ENCODE results near the gene GZMA.

Gene GZMA

GRCh38 chr5:55102348-55102747 is at the start of gene GZMA:
GZMA (plus strand) TSS chr5:55102646; CDS start chr5:55102683, 37 bp downstream.
- TF ChIP-seq, protein P1, sequence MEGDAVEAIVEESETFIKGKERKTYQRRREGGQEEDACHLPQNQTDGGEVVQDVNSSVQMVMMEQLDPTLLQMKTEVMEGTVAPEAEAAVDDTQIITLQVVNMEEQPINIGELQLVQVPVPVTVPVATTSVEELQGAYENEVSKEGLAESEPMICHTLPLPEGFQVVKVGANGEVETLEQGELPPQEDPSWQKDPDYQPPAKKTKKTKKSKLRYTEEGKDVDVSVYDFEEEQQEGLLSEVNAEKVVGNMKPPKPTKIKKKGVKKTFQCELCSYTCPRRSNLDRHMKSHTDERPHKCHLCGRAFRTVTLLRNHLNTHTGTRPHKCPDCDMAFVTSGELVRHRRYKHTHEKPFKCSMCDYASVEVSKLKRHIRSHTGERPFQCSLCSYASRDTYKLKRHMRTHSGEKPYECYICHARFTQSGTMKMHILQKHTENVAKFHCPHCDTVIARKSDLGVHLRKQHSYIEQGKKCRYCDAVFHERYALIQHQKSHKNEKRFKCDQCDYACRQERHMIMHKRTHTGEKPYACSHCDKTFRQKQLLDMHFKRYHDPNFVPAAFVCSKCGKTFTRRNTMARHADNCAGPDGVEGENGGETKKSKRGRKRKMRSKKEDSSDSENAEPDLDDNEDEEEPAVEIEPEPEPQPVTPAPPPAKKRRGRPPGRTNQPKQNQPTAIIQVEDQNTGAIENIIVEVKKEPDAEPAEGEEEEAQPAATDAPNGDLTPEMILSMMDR (IDR thresholded peaks at IDR 0.05; ENCODE audit: low read depth, low read length), result no peak
- no peak for DNase-seq (ENCODE audit: extremely low read depth, low read depth)

DNA sequence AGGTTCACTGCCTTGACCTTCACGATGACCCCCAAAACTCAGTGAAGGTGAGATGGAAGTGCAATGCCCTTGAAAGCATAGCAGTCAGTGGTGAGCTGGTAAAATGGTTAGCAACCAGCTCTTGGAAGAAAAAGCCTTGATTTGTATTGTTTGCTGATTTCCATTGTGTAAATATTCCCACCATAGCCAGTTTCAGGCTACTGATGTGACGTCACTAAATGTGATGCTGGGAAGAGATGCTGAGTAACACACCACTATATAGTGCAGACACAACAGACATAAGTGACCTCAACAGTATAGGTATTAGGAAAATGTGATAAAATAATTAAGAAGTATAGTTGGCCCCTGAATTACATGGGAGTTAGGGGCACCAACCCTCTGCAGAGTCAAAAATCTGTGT is 47.3 kb upstream of the GZMA start:
- TF ChIP-seq, protein P1 (IDR thresholded peaks at IDR 0.05; ENCODE audit: low read depth, low read length), result no peak
- no peak for DNase-seq (ENCODE audit: extremely low read depth, low read depth)

GRCh38 chr5:55062039-55062779 is 40.2 kb upstream of the GZMA start:
- DNase-seq (ENCODE audit: extremely low read depth, low read depth), result no peak
- TF ChIP-seq, protein P1 (IDR thresholded peaks at IDR 0.05; ENCODE audit: low read depth, low read length), result no peak

DNA sequence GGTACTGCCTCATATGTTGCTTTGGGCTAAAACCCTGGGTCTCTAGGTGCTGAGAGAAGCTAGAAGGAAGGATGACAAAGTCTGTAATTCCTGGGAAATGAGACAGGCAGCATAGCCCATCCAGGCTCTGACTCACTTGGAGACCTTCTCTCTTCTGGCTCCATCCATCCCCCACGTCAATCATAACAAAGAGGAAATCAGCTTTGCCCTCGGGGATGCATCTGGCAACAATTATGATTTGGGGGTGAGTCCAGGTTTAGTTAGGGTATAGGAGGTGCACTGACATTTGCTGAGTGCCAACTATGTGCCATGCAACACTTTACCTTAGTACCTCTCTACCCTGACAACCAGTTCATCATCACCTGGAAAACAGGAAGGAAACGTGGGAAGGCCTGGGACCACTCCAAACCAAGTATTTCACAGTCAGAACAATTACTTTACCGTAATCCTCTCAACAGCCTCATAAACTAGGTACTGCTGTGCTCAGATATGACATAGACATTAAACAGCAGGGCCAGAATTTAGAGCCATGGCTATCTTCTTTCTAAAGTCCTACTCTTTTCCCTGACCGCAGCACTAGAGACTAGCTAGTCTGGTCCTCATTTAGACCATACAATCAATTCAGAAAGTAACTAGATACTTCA is 39.1 kb upstream of the GZMA start:
- no peak for DNase-seq (ENCODE audit: extremely low read depth, low read depth)
- TF ChIP-seq, protein P1 (IDR thresholded peaks at IDR 0.05; ENCODE audit: low read depth, low read length), result no peak

GRCh38 chr5:55063899-55064298 is 38.5 kb upstream of the GZMA start:
- TF ChIP-seq, protein P1 (IDR thresholded peaks at IDR 0.05; ENCODE audit: low read depth, low read length), result no peak
- no peak for DNase-seq (ENCODE audit: extremely low read depth, low read depth)

GRCh38 chr5:55064523-55064922 is 37.9 kb upstream of the GZMA start:
- TF ChIP-seq, protein P1 (IDR thresholded peaks at IDR 0.05; ENCODE audit: low read depth, low read length), result no peak
- no peak for DNase-seq (ENCODE audit: extremely low read depth, low read depth)

DNA sequence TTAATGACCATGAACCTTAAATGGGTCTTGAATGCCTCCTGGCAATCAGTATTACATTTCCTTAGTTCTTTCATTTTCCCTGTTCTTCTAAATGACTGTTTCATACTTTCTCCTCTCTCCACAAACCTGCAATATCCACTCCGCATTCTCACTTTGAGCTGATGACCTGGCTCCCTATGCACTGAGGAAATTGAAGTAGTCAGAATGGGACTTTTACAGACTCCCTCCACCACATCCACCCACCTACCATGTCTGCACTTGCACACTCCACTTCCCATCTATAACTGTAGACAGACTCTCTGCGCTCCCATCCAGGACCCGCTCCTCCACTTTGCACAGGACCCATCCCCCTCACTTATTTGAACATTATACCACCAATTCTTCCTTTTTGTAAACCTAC is 36.2 kb upstream of the GZMA start:
- TF ChIP-seq, protein P1 (IDR thresholded peaks at IDR 0.05; ENCODE audit: low read depth, low read length), result no peak
- DNase-seq (ENCODE audit: extremely low read depth, low read depth), result no peak

Measured in AG09319 (cell line).